GM12891 (cell line): Measurements from ENCODE around the gene PLCH2.

Experiments
- POLR2A ChIP-seq: IDR thresholded peaks from 2 replicates; pipeline ENCODE4 v1.6.1; 2011; ENCODE audit warnings: low read depth, low read length, control low read depth
- POLR2AphosphoS5 ChIP-seq: IDR thresholded peaks from 2 replicates; pipeline ENCODE4 v1.6.1; 2011; ENCODE audit warnings: low read depth, low read length, control low read depth
- TAF1 ChIP-seq: IDR thresholded peaks from 2 replicates; pipeline ENCODE4 v1.6.1; 2011; ENCODE audit warnings: low read depth, low read length, control low read depth

- no peak for TF ChIP-seq POLR2A
- TF ChIP-seq POLR2AphosphoS5 = no peak
- no peak for TF ChIP-seq TAF1
Observed at GRCh38 chr1:2493218-2493617, 17.1 kb downstream of the PLCH2 start.
